ENCODE measurements around the gene CSNK2A2. TPM values are rescaled to one million over a fixed set of nuclear protein-coding genes. Genes with fewer than 3 reads are reported as not detected.

CSNK2A2 gene
- total and polyA plus RNA-seq, 10 of the 15 experiments (the other 5 are each of a cell fraction or from before 2014, with no cell fraction given): 17.4 to 79.1 (median 29.4) TPM

- H3K27ac ChIP-seq (ENCODE audit: control insufficient read depth, insufficient read depth): no peak overlapping the region
- no peak overlapping the region for H3K4me3 ChIP-seq
- H3K9ac ChIP-seq (ENCODE audit: control insufficient read depth, insufficient read depth, low read length): no peak overlapping the region
- H3K4me1 ChIP-seq (ENCODE audit: control insufficient read depth, insufficient read depth, low read length): peaks cover 12% of the 10 kb centered on the region
- H3K36me3 ChIP-seq (ENCODE audit: control insufficient read depth in 2 of 2, insufficient read depth in 2 of 2, low read length in 1 of 2): peaks cover 2 to 8% of the 10 kb centered on the region in 2 experiments
- no peak overlapping the region for H2AFZ ChIP-seq (ENCODE audit: control insufficient read depth, low read depth, low read length)
- RAD21 ChIA-PET (ENCODE audit: unreplicated experiment): interaction anchor here (2.4 to 4.4 kb wide), 3 partner anchors 11 to 22 kb away, joined by 13 to 61 read pairs (median 24); no protein-coding TSS in a partner anchor
- SMC1A ChIA-PET (ENCODE audit: uncharacterized antibody, unreplicated experiment): interaction anchor here (1.8 to 4.5 kb wide), 5 partner anchors 9 to 99 kb away, joined by 9 to 50 read pairs (median 17); partner anchors contain the start of gene CFAP20
- POLR2A ChIA-PET: interaction anchor here (2.4 kb wide), 1 partner anchor 17 kb away, joined by 12 read pairs; no protein-coding TSS in a partner anchor
- no peak overlapping the region for H3K4me2 ChIP-seq (ENCODE audit: control insufficient read depth, insufficient read depth)
- no TSS peak for BruUV-seq (replicated peaks)
- intact Hi-C loops (cut with micrococcal nuclease; ENCODE audit: unreplicated experiment) (loop anchor here (5.0 to 10.0 kb wide), 2 partner anchors 223 to 675 kb away; partner anchors contain the start of genes CIAPIN1 and COQ9), in situ Hi-C loops (cut with MboI) (no loop called here)
- TF ChIP-seq ZNF207 (IDR thresholded peaks at IDR 0.05; ENCODE audit: borderline replicate concordance) (no peak), EGR1 (IDR thresholded peaks at IDR 0.05; ENCODE audit: borderline replicate concordance in 1 of 2, low read depth in 2 of 2, low read length in 2 of 2) (no peak), TAF1 (IDR thresholded peaks at IDR 0.05; ENCODE audit: borderline replicate concordance, low read depth, low read length) (no peak), ATF3 (IDR thresholded peaks at IDR 0.05; ENCODE audit: borderline replicate concordance, extremely low read depth, low read depth, low read length) (no peak), BHLHE40 (IDR thresholded peaks at IDR 0.05; ENCODE audit: borderline replicate concordance in 1 of 2, low read depth in 2 of 2, low read length in 1 of 2) (no peak), SMAD1 (IDR thresholded peaks at IDR 0.05; ENCODE audit: low read depth, partially characterized antibody) (no peak), CREB1 (IDR thresholded peaks at IDR 0.05; ENCODE audit: low read depth) (no peak), ZNF217 (IDR thresholded peaks at IDR 0.05) (no peak), EZH2 (IDR thresholded peaks at IDR 0.05; ENCODE audit: borderline replicate concordance, control insufficient read depth, low read depth, low read length) (no peak), GATAD2B (conservative IDR thresholded peaks at IDR 0.05; ENCODE audit: low read depth) (no peak), FOXK2 (IDR thresholded peaks at IDR 0.05) (no peak)
- no peaks in the 10 kb centered on the region for H3K9me3 ChIP-seq (replicated peaks; ENCODE audit: control insufficient read depth, insufficient read depth, low read length)
- WGBS (ENCODE audit: insufficient coverage, insufficient replicate concordance, low lambda C conversion rate, missing lambda C conversion rate): 92% methylated on average over 3 of the region's 3 CpGs
- H4K20me1 ChIP-seq (ENCODE audit: control insufficient read depth, insufficient read depth): no peaks in the 10 kb centered on the region; the same call in 1 of the 2 replicates
- CTCF ChIA-PET: interaction anchor here (0.9 to 13.7 kb wide), 7 partner anchors 9 to 220 kb away, joined by 3 to 186 read pairs (median 14); partner anchors contain the start of gene CFAP20
- DNase-seq (ENCODE audit: low read depth, low spot score): no peak
- ATAC-seq: no peak
- peaks cover 41% of the 10 kb centered on the region for H3K79me2 ChIP-seq (ENCODE audit: control insufficient read depth, insufficient read depth, low read length)
- FAIRE-seq: no peak
- H3K27me3 ChIP-seq (replicated peaks in 1 of 2; ENCODE audit: control insufficient read depth in 2 of 2, insufficient read depth in 2 of 2, low read length in 1 of 2): no peaks in the 10 kb centered on the region
These were observed 77.7 kb downstream of the CSNK2A2 start for GRCh38 chr16:58120234-58120633.

All from GM12878 (cell line).